HCT116 (cell line): ENCODE data around the gene THBD.

Source experiments
- ATF3 ChIP-seq: IDR thresholded peaks from 2 replicates; pipeline ENCODE4 v1.6.1; 2012
- CEBPB ChIP-seq: IDR thresholded peaks from 2 replicates; pipeline ENCODE4 v1.6.1; 2012; ENCODE audit warnings: low read depth
- CTCF ChIP-seq, 3 experiments: fragments of 200-600 bp in 1 of 3; sonication (generic) in 1 of 3; IDR thresholded peaks in 2 of 3; conservative IDR thresholded peaks in 1 of 3; 2 replicates each; pipeline ENCODE4 v1.5.1; 2012 to 2017; ENCODE audit warnings: low read depth in 2 of 3, low read length in 2 of 3, antibody characterized with exemption in 1 of 3, borderline replicate concordance in 1 of 3, control low read depth in 1 of 3, mild to moderate bottlenecking in 1 of 3, mixed read lengths in 1 of 3, mixed run types in 1 of 3, moderate library complexity in 1 of 3; ENCODE audit not compliant: insufficient read depth in 1 of 3
- EZH2 ChIP-seq: fragments of 200-600 bp; sonication (generic); IDR thresholded peaks from 2 replicates; pipeline ENCODE4 v1.6.1; 2017; ENCODE audit warnings: antibody characterized with exemption, mixed run types
- EZH2phosphoT487 ChIP-seq: fragments of 200-600 bp; IDR thresholded peaks from 2 replicates; pipeline ENCODE4 v1.6.1; 2018; ENCODE audit warnings: antibody characterized with exemption, borderline replicate concordance
- MAX ChIP-seq: IDR thresholded peaks from 2 replicates; pipeline ENCODE4 v1.6.1; 2012
- POLR2A ChIP-seq: IDR thresholded peaks from 2 replicates; pipeline ENCODE4 v1.7.0; 2011; ENCODE audit warnings: borderline replicate concordance; ENCODE audit not compliant: insufficient read depth, insufficient read length; ENCODE audit errors: extremely low read depth
- POLR2AphosphoS5 ChIP-seq: IDR thresholded peaks from 2 replicates; pipeline ENCODE4 v1.6.1; 2011; ENCODE audit warnings: mild to moderate bottlenecking, low read depth, low read length, moderate library complexity
- RAD21 ChIP-seq: IDR thresholded peaks from 2 replicates; pipeline ENCODE4 v1.6.1; 2012; ENCODE audit warnings: low read depth, mild to moderate bottlenecking
- SP1 ChIP-seq: IDR thresholded peaks from 2 replicates; pipeline ENCODE4 v1.6.1; 2012; ENCODE audit warnings: low read depth
- TCF7L2 ChIP-seq: IDR thresholded peaks from 2 replicates; pipeline ENCODE4 v1.7.0; 2011; ENCODE audit warnings: borderline replicate concordance, inconsistent platforms; ENCODE audit not compliant: insufficient read depth, insufficient read length; ENCODE audit errors: extremely low read depth
- ZBTB33 ChIP-seq: IDR thresholded peaks from 2 replicates; pipeline ENCODE4 v1.6.1; 2011; ENCODE audit warnings: mild to moderate bottlenecking, low read length, moderate library complexity; ENCODE audit not compliant: insufficient replicate concordance; ENCODE audit errors: extremely low read depth
- ZNF274 ChIP-seq: fragments of 200-500 bp; sonication (Bioruptor generic); IDR thresholded peaks from 2 replicates; pipeline ENCODE4 v1.6.1; 2014; ENCODE audit warnings: mild to moderate bottlenecking, low read depth, low read length, inconsistent platforms

GRCh38 chr20:23007886-23008655 is 41.4 kb downstream of the THBD start:
- no peak for TF ChIP-seq EZH2
- TF ChIP-seq ATF3: no peak
- TF ChIP-seq TCF7L2: no peak
- no peak for TF ChIP-seq POLR2A
- no peak for TF ChIP-seq CTCF (IDR thresholded peaks at IDR 0.05 in 2 of 3, conservative IDR thresholded peaks at IDR 0.05 in 1 of 3; ENCODE audit: borderline replicate concordance in 1 of 3, insufficient read depth in 1 of 3, low read depth in 2 of 3, low read length in 2 of 3)
- no peak for TF ChIP-seq EZH2phosphoT487
- TF ChIP-seq ZBTB33: no peak
- TF ChIP-seq MAX: no peak
- TF ChIP-seq RAD21: no peak
- TF ChIP-seq POLR2AphosphoS5: no peak
- no peak for TF ChIP-seq CEBPB
- TF ChIP-seq SP1: no peak
- no peak for TF ChIP-seq ZNF274
